Esophagus squamous epithelium (tissue), 5 donors: ENCODE measurements around the gene L1CAM. TPM values are rescaled to one million over a fixed set of nuclear protein-coding genes. Genes with fewer than 3 reads are reported as not detected.

ENCODE experiments used
- DNase-seq: peaks from one replicate; lab custom pipeline; 2025; lab: John Stamatoyannopoulos, UW
- H3K27ac ChIP-seq, 4 donors: fragments of 200-600 bp; sonication (generic); one replicate each; pipeline ENCODE4 v1.5.1; 2016 to 2019; ENCODE audit warnings: mild to moderate bottlenecking in 1 of 4
- H3K27me3 ChIP-seq, 4 donors: fragments of 200-600 bp; sonication (generic); 1 replicate in 3 of 4; 2 replicates in 1 of 4; pipeline versions ENCODE4 v1.5.1 to v1.6.0; 2017 to 2021; ENCODE audit warnings: antibody characterized with exemption in 1 of 4
- H3K36me3 ChIP-seq, 3 donors: fragments of 200-600 bp; sonication (generic); one replicate each; pipeline ENCODE4 v1.5.1; 2016 to 2019
- H3K4me1 ChIP-seq, 3 donors: fragments of 200-600 bp; sonication (generic); one replicate each; pipeline ENCODE4 v1.5.1; 2017 to 2019
- H3K4me3 ChIP-seq, 4 donors: fragments of 200-600 bp; sonication (generic); 1 replicate in 3 of 4; 2 replicates in 1 of 4; pipeline ENCODE4 v1.5.1; 2016 to 2019; ENCODE audit warnings: mild to moderate bottlenecking in 2 of 4, moderate library complexity in 1 of 4
- H3K9me3 ChIP-seq, 3 donors: fragments of 200-600 bp; sonication (generic); one replicate each; pipeline ENCODE4 v1.5.1; 2016 to 2019
- CTCF ChIP-seq, 6 experiments: fragments of 450-650 bp in 4 of 6; fragments of 200-600 bp in 2 of 6; sonication (generic) in 2 of 6; IDR thresholded peaks; one replicate each; pipeline ENCODE4 v1.5.1; 2016 to 2019; ENCODE audit warnings: antibody characterized with exemption in 6 of 6, mild to moderate bottlenecking in 4 of 6, moderate library complexity in 4 of 6
- POLR2A ChIP-seq, 4 donors: fragments of 450-650 bp; IDR thresholded peaks; one replicate each; pipeline ENCODE4 v1.6.1; 2017; ENCODE audit warnings: antibody characterized with exemption in 4 of 4, mild to moderate bottlenecking in 4 of 4, moderate library complexity in 3 of 4
- WGBS, 2 donors: methylation state at CpG; one replicate each; pipeline ENCODE4 v1.1.5; 2018; 5-methylcytosine and 5-hydroxymethylcytosine counted together
- intact Hi-C: fragments of 100-400 bp; cut with DNase I; formaldehyde crosslinking; loops from one replicate; pipeline ENCODE4 v1.15.0; 2022
- total RNA-seq, 4 donors: library from RNA; depleted of rRNA; stranded (reverse); fragments of >200 nt; gene quantifications; one replicate each; pipeline ENCODE4 v1.1.0, GENCODE V29; 2016
- donor health status: DM: yes; HTN: yes; CAD: no.

The L1CAM gene
- total RNA-seq, 4 donors from 2014 or later = 0.35 to 3.2 (median 1.3) TPM

- intact Hi-C loops = loop anchor here (10.0 kb wide), 1 partner anchor 57 kb away; no protein-coding TSS in a partner anchor
- 59 to 71% methylated on average over 9 to 14 of the region's 29 CpGs for WGBS, 2 donors
These were observed 13.8 kb downstream of the L1CAM start for GRCh38 chrX:153871946-153872878.

DNA sequence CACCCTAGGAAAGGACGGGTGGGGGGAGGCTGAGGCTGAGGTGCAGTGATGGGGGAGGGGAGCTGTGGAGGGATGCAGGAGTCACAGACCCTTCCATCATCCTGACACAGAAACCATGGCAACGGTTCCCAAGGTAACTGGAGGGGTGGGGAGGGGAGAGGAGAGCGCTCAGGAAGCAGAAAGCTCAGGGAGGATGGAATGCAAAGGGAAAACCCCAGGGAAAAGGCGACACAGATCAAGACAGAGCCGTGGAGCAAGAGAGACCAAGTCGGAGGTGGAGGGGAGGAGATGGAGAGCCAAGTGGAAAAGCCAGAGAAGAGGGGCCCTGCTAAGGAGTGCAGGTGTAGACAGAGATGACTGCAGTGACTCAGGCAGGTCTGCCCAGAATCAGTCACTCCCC lies 14.5 kb downstream of the L1CAM start:
- TF ChIP-seq POLR2A (IDR thresholded peaks at IDR 0.05) (no peak), CTCF (IDR thresholded peaks at IDR 0.05) (no peak)
- no peak for DNase-seq
- Histone ChIP-seq H3K4me1 (no peaks in the 10 kb centered on the region), H3K27ac (no peak overlapping the region), H3K9me3 (no peaks in the 10 kb centered on the region), H3K4me3 (no peak overlapping the region), H3K36me3 (no peaks in the 10 kb centered on the region), H3K27me3 (peaks cover 0 to 9% (median 0%) of the 10 kb centered on the region in 4 donors)
- intact Hi-C loops = loop anchor here (10.0 kb wide), 1 partner anchor 57 kb away; no protein-coding TSS in a partner anchor
- WGBS, 2 donors = 29 to 35% methylated on average over 4 to 6 of the region's 6 CpGs

More at GRCh38 chrX:153871946-153872878, 13.8 kb downstream of the L1CAM start:
- Histone ChIP-seq H3K4me3 (no peak overlapping the region), H3K27ac (no peak overlapping the region), H3K4me1 (no peaks in the 10 kb centered on the region), H3K9me3 (no peaks in the 10 kb centered on the region), H3K36me3 (no peaks in the 10 kb centered on the region), H3K27me3 (peaks cover 0 to 9% (median 0%) of the 10 kb centered on the region in 4 donors)
- no peak for TF ChIP-seq POLR2A (IDR thresholded peaks at IDR 0.05)
- no peak for TF ChIP-seq CTCF (IDR thresholded peaks at IDR 0.05)
- DNase-seq = no peak

- DNase-seq = no peak
- no peak overlapping the region for H3K4me3 ChIP-seq
- no peak for TF ChIP-seq CTCF (IDR thresholded peaks at IDR 0.05)
- no peak for TF ChIP-seq POLR2A (IDR thresholded peaks at IDR 0.05)
- H3K9me3 ChIP-seq = no peaks in the 10 kb centered on the region
- H3K27me3 ChIP-seq = peaks cover 0 to 6% (median 0%) of the 10 kb centered on the region in 4 donors
- WGBS, 2 donors = 59 to 79% methylated on average over 3 to 15 of the region's 21 CpGs
- no peaks in the 10 kb centered on the region for H3K4me1 ChIP-seq
- no peak overlapping the region for H3K27ac ChIP-seq
- H3K36me3 ChIP-seq = no peaks in the 10 kb centered on the region
- intact Hi-C loops = loop anchor here (10.0 kb wide), 1 partner anchor 56 kb away; no protein-coding TSS in a partner anchor
These were observed 15.1 kb downstream of the L1CAM start for GRCh38 chrX:153870791-153871360.

DNA sequence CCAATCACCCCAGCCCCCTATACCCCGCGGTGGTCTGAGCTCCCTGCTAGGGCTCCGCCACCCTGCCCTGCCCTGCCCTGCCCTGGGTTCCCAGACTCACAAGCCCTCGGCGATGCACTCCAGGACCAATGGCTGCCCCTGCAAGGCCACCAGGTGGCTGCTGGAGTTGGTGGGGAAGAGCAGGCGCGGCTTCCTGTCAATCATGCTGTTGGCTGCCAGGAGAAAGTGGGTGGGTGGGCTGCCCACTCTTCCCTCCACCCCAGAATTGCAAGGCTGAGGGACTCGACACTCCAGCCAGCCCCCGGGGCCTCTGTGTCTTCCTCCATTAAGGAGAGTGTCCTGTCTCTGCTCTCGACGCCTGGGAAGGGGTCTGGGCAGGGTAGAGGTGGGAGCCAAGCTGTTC lies 15.7 kb downstream of the L1CAM start:
- intact Hi-C loops = loop anchor here (10.0 kb wide), 1 partner anchor 55 kb away; no protein-coding TSS in a partner anchor
- peaks cover 0 to 4% (median 0%) of the 10 kb centered on the region in 4 donors for H3K27me3 ChIP-seq
- no CpG with 5 or more reads among the region's 11 CpGs for WGBS, 2 donors
- no peaks in the 10 kb centered on the region for H3K36me3 ChIP-seq
- no peak for TF ChIP-seq CTCF (IDR thresholded peaks at IDR 0.05)
- no peaks in the 10 kb centered on the region for H3K4me1 ChIP-seq
- no peaks in the 10 kb centered on the region for H3K9me3 ChIP-seq
- DNase-seq = no peak
- no peak overlapping the region for H3K4me3 ChIP-seq
- no peak overlapping the region for H3K27ac ChIP-seq
